ENCODE measurements around the gene CAV1. TPM values are rescaled to one million over a fixed set of nuclear protein-coding genes. Genes with fewer than 3 reads are reported as not detected.

Gene CAV1
- total RNA-seq, 2 donors from 2014 or later, result 226 to 291 TPM

DNA sequence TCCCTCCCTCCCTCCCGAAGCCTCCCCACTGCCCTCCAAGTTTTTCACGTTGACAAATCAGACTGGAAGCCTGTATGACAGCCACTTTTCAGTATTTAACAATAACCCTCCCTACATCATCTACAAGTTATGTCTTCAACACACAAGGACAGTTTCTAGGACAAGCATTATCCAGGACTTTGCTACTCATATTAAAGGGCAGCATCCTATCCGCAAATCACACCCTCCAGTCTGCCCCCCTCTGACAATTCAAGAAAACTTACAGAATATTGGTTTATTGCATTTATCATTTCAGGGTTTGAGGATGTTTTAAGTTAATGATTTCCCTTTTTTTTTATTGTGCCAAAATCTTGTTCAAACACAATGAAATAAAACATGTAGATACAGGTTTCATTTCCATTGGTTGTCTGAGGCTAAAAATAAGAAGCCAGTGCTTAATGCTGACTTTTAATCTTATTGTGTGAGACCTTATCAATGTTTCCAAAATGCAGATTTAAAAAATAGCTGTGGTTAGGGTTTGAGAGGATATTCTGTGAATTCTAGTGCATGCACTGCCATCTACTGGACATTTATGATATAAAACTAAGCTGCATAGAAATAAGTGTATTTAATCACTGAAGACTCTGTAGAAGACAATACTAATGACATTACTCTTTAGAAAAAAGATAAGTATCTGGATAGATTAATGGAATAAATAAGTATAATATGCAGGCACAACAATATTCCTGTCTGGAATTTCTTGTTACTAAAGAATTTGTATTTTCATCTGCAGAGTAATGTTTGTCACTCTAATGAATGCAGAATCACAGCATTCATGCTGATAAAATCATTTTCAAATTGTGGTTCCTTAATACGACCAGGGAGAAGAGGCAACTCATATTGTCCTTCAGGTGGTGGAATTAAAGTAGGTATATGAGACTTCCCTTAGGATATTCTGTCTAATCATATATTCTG, 64.1 kb downstream of the CAV1 start:
- no peak for DNase-seq (ENCODE audit: low spot score)
- intact Hi-C loops (cut with DNase I), result loop anchor here (5.0 to 10.0 kb wide), 5 partner anchors 64 to 414 kb away; partner anchors contain the start of gene CAV1 (in 1 of the 2)

GRCh38 chr7:116591202-116592040, 66.6 kb downstream of the CAV1 start:
- intact Hi-C loops (cut with DNase I), result loop anchor here (5.0 to 10.0 kb wide), 2 partner anchors 213 to 216 kb away; no protein-coding TSS in a partner anchor
- DNase-seq (ENCODE audit: low spot score), result no peak

- no peak for DNase-seq (ENCODE audit: low spot score)
- intact Hi-C loops (cut with DNase I), result loop anchor here (5.0 to 10.0 kb wide), 2 partner anchors 213 to 215 kb away; no protein-coding TSS in a partner anchor
Measured at GRCh38 chr7:116592041-116592355, 67.2 kb downstream of the CAV1 start.

DNA sequence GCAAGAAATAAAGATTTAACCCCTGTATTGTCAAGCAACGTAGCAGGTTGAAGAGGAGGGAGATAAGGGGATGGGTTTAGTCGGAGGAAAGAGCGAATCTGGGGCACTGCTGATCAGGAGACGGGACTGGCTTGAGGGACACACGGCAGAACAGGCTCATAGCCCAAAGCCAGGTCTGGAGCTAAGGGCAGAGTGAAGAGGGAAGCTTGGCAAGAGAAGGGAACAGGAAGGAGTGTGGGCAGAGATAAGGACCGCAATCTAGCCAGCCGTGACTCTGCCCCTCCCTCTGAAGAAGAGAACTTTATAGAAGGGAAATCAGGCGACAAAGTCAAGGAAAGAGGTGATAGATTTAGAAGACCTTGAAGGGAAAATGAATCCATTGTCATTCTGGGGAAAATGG, 67.6 kb downstream of the CAV1 start:
- intact Hi-C loops (cut with DNase I), result loop anchor here (5.0 to 10.0 kb wide), 2 partner anchors 212 to 215 kb away; no protein-coding TSS in a partner anchor
- DNase-seq (ENCODE audit: low spot score), result no peak

GRCh38 chr7:116593359-116594075, 68.7 kb downstream of the CAV1 start:
- intact Hi-C loops (cut with DNase I), result loop anchor here (5.0 to 10.0 kb wide), 2 partner anchors 211 to 214 kb away; no protein-coding TSS in a partner anchor
- no peak for DNase-seq (ENCODE audit: low spot score)

DNA sequence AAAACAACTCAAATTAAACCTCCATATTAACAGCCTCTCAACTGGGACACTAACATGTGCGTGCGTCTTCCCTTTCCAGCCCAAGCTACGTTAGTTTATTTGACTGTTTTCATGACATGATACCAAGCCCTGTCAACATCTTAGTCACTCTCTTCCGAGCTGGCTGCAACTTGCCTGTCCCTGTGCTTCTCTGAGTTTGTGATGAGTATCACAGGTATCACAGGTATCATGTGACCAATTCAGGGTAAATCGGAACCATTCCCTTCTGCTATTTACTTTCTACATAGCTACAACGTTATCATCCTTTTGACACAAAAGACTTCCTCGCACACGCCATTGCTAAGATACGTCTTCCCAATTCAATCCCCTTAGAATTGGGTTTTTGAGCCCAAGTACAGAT, 70.2 kb downstream of the CAV1 start:
- DNase-seq (ENCODE audit: low spot score), result no peak
- intact Hi-C loops (cut with DNase I), result loop anchor here in 1 of 2 donors (10.0 kb wide), 1 partner anchor 210 kb away; no protein-coding TSS in a partner anchor

DNA sequence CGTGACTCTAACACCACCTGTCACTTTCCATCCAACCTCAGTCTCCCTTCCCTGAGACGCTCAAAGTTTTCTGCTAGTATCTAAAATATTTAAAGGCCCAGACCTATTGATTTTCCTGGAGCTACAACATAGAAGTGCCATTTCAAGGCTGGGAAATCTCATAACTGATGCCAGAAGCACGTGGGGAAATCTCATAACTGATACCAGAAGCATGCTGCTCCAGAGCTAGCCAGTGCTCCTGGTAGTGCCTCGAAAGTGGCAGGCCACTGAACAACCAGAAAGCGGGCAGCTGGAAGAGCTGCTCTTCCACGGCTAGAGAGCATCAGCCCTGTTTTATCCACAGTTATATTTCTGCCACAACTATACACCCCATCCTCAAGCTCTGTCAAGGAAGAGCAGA, 72.5 kb downstream of the CAV1 start:
- intact Hi-C loops (cut with DNase I), result loop anchor here in 1 of 2 donors (10.0 kb wide), 1 partner anchor 207 kb away; no protein-coding TSS in a partner anchor

GRCh38 chr7:116598278-116598677, 73.4 kb downstream of the CAV1 start:
- intact Hi-C loops (cut with DNase I), result loop anchor here in 1 of 2 donors (10.0 kb wide), 1 partner anchor 207 kb away; no protein-coding TSS in a partner anchor
- no peak for DNase-seq (ENCODE audit: low spot score)

More for the DNA sequence above, 72.5 kb downstream of the CAV1 start:
- DNase-seq (ENCODE audit: low spot score), result no peak

DNA sequence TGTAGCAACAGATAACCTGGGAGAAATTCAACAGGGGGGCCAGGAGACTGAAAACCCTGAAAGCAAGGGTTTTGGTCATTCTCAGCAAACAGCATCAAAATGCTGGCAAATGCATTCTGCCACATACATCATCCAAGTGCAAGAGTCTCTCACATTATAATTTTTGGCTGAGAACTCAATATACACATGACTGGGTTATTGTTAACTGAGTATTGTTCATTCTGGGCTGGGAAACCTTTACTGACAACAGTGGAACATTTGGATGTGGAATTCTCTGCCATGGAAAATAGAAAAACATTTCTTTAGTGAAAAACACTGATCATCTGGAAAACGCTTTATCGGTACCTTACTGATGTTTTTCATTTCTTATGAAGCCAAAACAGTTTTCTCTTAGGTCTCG, 74.0 kb downstream of the CAV1 start:
- DNase-seq (ENCODE audit: low spot score), result no peak
- intact Hi-C loops (cut with DNase I), result loop anchor here in 1 of 2 donors (10.0 kb wide), 1 partner anchor 206 kb away; no protein-coding TSS in a partner anchor

DNA sequence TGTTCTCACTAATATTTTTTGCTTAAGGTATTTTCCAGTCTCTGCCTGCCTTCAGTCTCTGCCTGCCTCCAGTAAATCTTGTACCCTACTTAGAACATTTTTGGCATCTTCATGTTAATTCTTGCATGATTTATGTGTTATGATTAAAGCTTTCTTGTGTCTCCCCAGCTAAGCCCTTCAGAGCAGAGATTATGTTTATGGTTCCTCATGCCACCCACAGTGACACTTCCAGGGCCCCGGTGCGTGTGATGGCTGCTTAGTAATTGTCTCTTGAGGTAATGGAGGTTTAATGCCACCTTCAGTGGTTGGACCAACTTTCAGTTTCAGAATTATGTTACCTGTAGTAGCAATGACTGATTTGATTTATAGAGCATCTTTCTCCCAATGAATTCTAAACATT, 76.6 kb downstream of the CAV1 start:
- intact Hi-C loops (cut with DNase I), result no loop called here
- no peak for DNase-seq (ENCODE audit: low spot score)

DNA sequence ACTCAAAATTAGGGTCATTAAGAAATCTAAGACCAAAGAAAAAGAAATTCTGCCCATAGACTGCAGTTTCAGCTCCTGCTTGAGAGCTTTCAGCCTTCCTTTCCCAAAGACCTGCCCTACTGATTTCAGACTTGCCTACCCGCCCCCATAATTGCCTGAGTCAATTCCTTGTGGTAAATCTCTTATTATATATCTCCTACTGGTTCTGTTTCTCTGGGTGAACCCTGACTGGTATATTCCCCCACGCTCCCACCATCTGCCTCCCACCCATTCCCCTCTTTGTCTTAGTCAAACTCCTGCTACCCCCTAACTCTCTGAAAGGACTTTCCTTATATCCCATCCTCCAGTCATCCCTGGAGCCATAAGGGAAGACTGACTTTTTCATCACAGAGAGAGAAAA, 82.5 kb downstream of the CAV1 start:
- intact Hi-C loops (cut with DNase I), result no loop called here

GRCh38 chr7:116610210-116610609, 85.4 kb downstream of the CAV1 start:
- intact Hi-C loops (cut with DNase I), result no loop called here

More for the DNA sequence above, 82.5 kb downstream of the CAV1 start:
- DNase-seq (ENCODE audit: low spot score), result no peak

GRCh38 chr7:116610721-116611120, 85.9 kb downstream of the CAV1 start:
- DNase-seq (ENCODE audit: low spot score), result no peak
- intact Hi-C loops (cut with DNase I), result no loop called here

More at GRCh38 chr7:116610210-116610609, 85.4 kb downstream of the CAV1 start:
- DNase-seq (ENCODE audit: low spot score), result no peak

Other genes with a start within 250 kb of the CAV1 start
- gene CAV2, start 25.3 kb upstream of the CAV1 start, total RNA-seq, result 100 to 1,000 TPM in 1 of 2 donors, 10 to 100 TPM in 1; 81.9 to 102 TPM
- 10 to 100 TPM; 15.7 to 26.8 TPM for gene MET, start 147.2 kb downstream of the CAV1 start, total RNA-seq